A549 (cell line): ENCODE measurements around the gene DRD1.
"Not testable (repeated sequence)": the region's sequence is repeated elsewhere in the genome, so short reads cannot be mapped to it uniquely, and the experiment has no call there.

ENCODE experiments used
- BHLHE40 ChIP-seq: IDR thresholded peaks from 2 replicates; pipeline ENCODE4 v1.6.1; 2012; ENCODE audit warnings: low read depth, low read length, inconsistent platforms
- CEBPB ChIP-seq, 2 experiments: fragments of >200 bp in 1 of 2; sonication (Bioruptor Twin) in 1 of 2; formaldehyde crosslinking in 1 of 2; IDR thresholded peaks; 2 replicates each; pipeline ENCODE4 v1.6.1; 2012 to 2016
- CHD4 ChIP-seq: fragments of 200-600 bp; sonication (generic); IDR thresholded peaks from 2 replicates; pipeline ENCODE4 v1.6.1; 2016; ENCODE audit warnings: antibody characterized with exemption, mild to moderate bottlenecking, borderline replicate concordance
- CTCF ChIP-seq: fragments of >200 bp; sonication (Bioruptor Twin); formaldehyde crosslinking; IDR thresholded peaks from 3 replicates; pipeline ENCODE4 v1.5.1; 2016
- ESRRA ChIP-seq: fragments of 150-350 bp; IDR thresholded peaks from 2 replicates; pipeline ENCODE4 v1.6.1; 2014; ENCODE audit warnings: mild to moderate bottlenecking, low read length, borderline replicate concordance
- JUN ChIP-seq, 2 experiments: fragments of >200 bp; sonication (Bioruptor Twin); formaldehyde crosslinking; IDR thresholded peaks; 2 replicates in 1 of 2; 3 replicates in 1 of 2; pipeline ENCODE4 v1.6.1; 2016 to 2017
- JUNB ChIP-seq: fragments of >200 bp; sonication (Bioruptor Twin); formaldehyde crosslinking; IDR thresholded peaks from 2 replicates; pipeline ENCODE4 v1.6.1; 2016
- MAX ChIP-seq: IDR thresholded peaks from 2 replicates; pipeline ENCODE4 v1.6.1; 2012
- PBX3 ChIP-seq: IDR thresholded peaks from 2 replicates; pipeline ENCODE4 v1.6.1; 2012
- PHF8 ChIP-seq: fragments of 200-600 bp; sonication (generic); IDR thresholded peaks from 2 replicates; pipeline ENCODE4 v1.6.1; 2016; ENCODE audit warnings: low read depth, mild to moderate bottlenecking, antibody characterized with exemption, moderate library complexity, borderline replicate concordance
- RARB ChIP-seq: fragments of 250-450 bp; sonication (Bioruptor Pico); IDR thresholded peaks from 2 replicates; pipeline ENCODE4 v1.8.0; 2021; ENCODE audit warnings: mild to moderate bottlenecking, moderate library complexity
- REST ChIP-seq: fragments of 200-600 bp; sonication (generic); IDR thresholded peaks from 2 replicates; pipeline ENCODE4 v1.6.1; 2016; ENCODE audit warnings: antibody characterized with exemption, mild to moderate bottlenecking, moderate library complexity
- SMC3 ChIP-seq: fragments of >200 bp; sonication (Bioruptor Twin); formaldehyde crosslinking; IDR thresholded peaks from 3 replicates; pipeline ENCODE4 v1.6.1; 2018; ENCODE audit warnings: inconsistent platforms
- USF2 ChIP-seq: fragments of 450-650 bp; IDR thresholded peaks from 2 replicates; pipeline ENCODE4 v1.6.1; 2014; ENCODE audit warnings: antibody characterized with exemption

- TF ChIP-seq USF2; CTCF; REST; RARB; SMC3; CEBPB (IDR thresholded peaks at IDR 0.05); PHF8; CHD4; JUN (IDR thresholded peaks at IDR 0.05); JUNB; PBX3; BHLHE40; ESRRA; MAX: not testable (repeated sequence)
Measured at GRCh38 chr5:175395430-175395829, 48.6 kb downstream of the DRD1 start.
